Measurements from ENCODE around the gene UNC119B. TPM values are rescaled to one million over a fixed set of nuclear protein-coding genes. Genes with fewer than 3 reads are reported as not detected.

Gene UNC119B
- total RNA-seq, 1 experiment from 2014 or later, result 51.5 TPM

GRCh38 chr12:120763250-120763649 lies 53.0 kb downstream of the UNC119B start:
- no CpG with 5 or more reads among the region's 3 CpGs for WGBS (ENCODE audit: extremely low coverage, insufficient read length, low lambda C conversion rate)
- no peak overlapping the region for H3K4me3 Mint-ChIP-seq
- peaks cover 19 to 20% of the 10 kb centered on the region in 2 experiments for H3K4me1 Mint-ChIP-seq
- no peaks in the 10 kb centered on the region for H3K27me3 Mint-ChIP-seq (ENCODE audit: low read depth)
- DNase-seq, result no peak
- H2BK120ac ChIP-seq (ENCODE audit: low read depth, low read length, poor library complexity, severe bottlenecking), result no peak overlapping the region
- no peak overlapping the region for H3K14ac ChIP-seq (ENCODE audit: insufficient read depth, low read length)
- no peak overlapping the region for H3K4me2 ChIP-seq (ENCODE audit: insufficient read depth, insufficient read length, low read length)
- H2AK5ac ChIP-seq (ENCODE audit: insufficient read length, low read length), result no peak overlapping the region
- H4K20me1 ChIP-seq (ENCODE audit: control insufficient read depth, insufficient read depth, insufficient read length), result no peaks in the 10 kb centered on the region
- H3K23ac ChIP-seq (ENCODE audit: insufficient read length, low read depth, low read length), result no peak overlapping the region
- no peaks in the 10 kb centered on the region for H3K79me1 ChIP-seq (ENCODE audit: insufficient read depth, low read depth, low read length, poor library complexity, severe bottlenecking)
- H3K4ac ChIP-seq (ENCODE audit: low read depth, low read length), result no peak overlapping the region
- H4K5ac ChIP-seq (ENCODE audit: insufficient read length, low read depth, low read length), result no peak overlapping the region
- H4K8ac ChIP-seq (replicated peaks; ENCODE audit: insufficient read length, low read depth, low read length), result no peak overlapping the region
- H3K56ac ChIP-seq (ENCODE audit: insufficient read length, low read depth, low read length), result no peak overlapping the region
- H3K4me1 ChIP-seq (ENCODE audit: insufficient read depth, low read length), result peaks cover 2% of the 10 kb centered on the region; the same call in 1 of the 2 replicates
- no peak overlapping the region for H4K91ac ChIP-seq (ENCODE audit: insufficient read length, low read depth, low read length)
- no peak overlapping the region for H3T11ph ChIP-seq (ENCODE audit: low read length)
- no peaks in the 10 kb centered on the region for H3K9me3 Mint-ChIP-seq
- H2BK12ac ChIP-seq (ENCODE audit: insufficient read length, low read depth, low read length), result no peak overlapping the region
- peaks cover 7 to 75% (median 37%) of the 10 kb centered on the region in 3 experiments; a peak in 6 of 7 replicates for H3K36me3 Mint-ChIP-seq (ENCODE audit: insufficient read depth in 1 of 3, low read depth in 3 of 3)
- no peak overlapping the region for H2BK20ac ChIP-seq (ENCODE audit: low read depth, low read length, poor library complexity, severe bottlenecking)
- no peak overlapping the region for H2BK15ac ChIP-seq (ENCODE audit: low read depth, low read length)
- TF ChIP-seq CTCF (conservative IDR thresholded peaks at IDR 0.05), result no peak
- H3K27me3 ChIP-seq (ENCODE audit: insufficient read depth, low read length), result no peaks in the 10 kb centered on the region
- no peak overlapping the region for H3K27ac ChIP-seq (ENCODE audit: insufficient read length, low read depth, low read length)
- no peak overlapping the region for H3K9ac ChIP-seq (ENCODE audit: extremely low read depth, insufficient read length, low read length)
- H3K23me2 ChIP-seq (ENCODE audit: insufficient read length, low read depth, low read length, poor library complexity, severe bottlenecking), result no peaks in the 10 kb centered on the region
- no peak overlapping the region for H2AFZ ChIP-seq (ENCODE audit: low read length)
- no peaks in the 10 kb centered on the region for H3K79me2 ChIP-seq (ENCODE audit: insufficient read depth, low read length)
- H3K27ac Mint-ChIP-seq, result peak overlapping the region in 1 of 3 experiments; percentile 27; a peak in 2 of 7 replicates
- no peaks in the 10 kb centered on the region for H3K9me3 ChIP-seq (ENCODE audit: control insufficient read depth, low read depth, low read length)
- H2BK5ac ChIP-seq (ENCODE audit: insufficient read length, low read length), result no peak overlapping the region
- no peak overlapping the region for H3K18ac ChIP-seq (ENCODE audit: insufficient read length, low read depth, low read length)
